KMS-11 (cell line): ENCODE measurements around the gene TCTN2.

Experiments
- H2AFZ ChIP-seq: fragments of 200-600 bp; sonication (generic); 2 replicates; pipeline ENCODE4 v1.6.1; 2016; ENCODE audit warnings: antibody characterized with exemption, mixed run types, low read depth
- H3K27ac ChIP-seq: fragments of 200-600 bp; sonication (generic); 2 replicates; pipeline ENCODE4 v1.6.1; 2016; ENCODE audit warnings: mild to moderate bottlenecking, mixed run types
- H3K27me3 ChIP-seq: fragments of 200-600 bp; sonication (generic); 2 replicates; pipeline ENCODE4 v1.6.1; 2017; ENCODE audit warnings: mild to moderate bottlenecking, low read depth, mixed run types, moderate library complexity; ENCODE audit not compliant: insufficient read depth
- H3K36me3 ChIP-seq: fragments of 200-600 bp; sonication (generic); 2 replicates; pipeline ENCODE4 v1.6.1; 2017; ENCODE audit warnings: mild to moderate bottlenecking, mixed run types; ENCODE audit not compliant: insufficient read depth
- H3K4me1 ChIP-seq: fragments of 200-600 bp; sonication (generic); 2 replicates; pipeline ENCODE4 v1.6.1; 2016; ENCODE audit warnings: mild to moderate bottlenecking, low read depth, mixed run types; ENCODE audit not compliant: poor library complexity, severe bottlenecking
- H3K4me2 ChIP-seq: fragments of 200-600 bp; sonication (generic); 2 replicates; pipeline ENCODE4 v1.7.0; 2016; ENCODE audit warnings: mild to moderate bottlenecking, mixed run types
- H3K4me3 ChIP-seq: fragments of 200-600 bp; sonication (generic); IDR thresholded peaks from 2 replicates; pipeline ENCODE4 v1.6.1; 2017; ENCODE audit warnings: low read depth, low read length, mixed read lengths; ENCODE audit not compliant: insufficient read depth
- H3K79me2 ChIP-seq: fragments of 200-600 bp; sonication (generic); 2 replicates; pipeline ENCODE4 v1.6.1; 2016; ENCODE audit warnings: low read depth, mixed run types; ENCODE audit not compliant: insufficient read depth
- H3K9ac ChIP-seq: fragments of 200-600 bp; sonication (generic); 2 replicates; pipeline ENCODE4 v1.6.1; 2016; ENCODE audit warnings: mild to moderate bottlenecking, mixed run types
- H4K20me1 ChIP-seq: fragments of 200-600 bp; sonication (generic); 2 replicates; pipeline ENCODE4 v1.6.1; 2016; ENCODE audit warnings: mild to moderate bottlenecking, mixed run types; ENCODE audit not compliant: insufficient read depth
- TF ChIP-seq, protein P1 (sequence below): fragments of 200-600 bp; sonication (generic); conservative IDR thresholded peaks from 2 replicates; pipeline ENCODE4 v1.6.1; 2017; ENCODE audit warnings: low read depth, mild to moderate bottlenecking, antibody characterized with exemption, low read length, moderate library complexity, mixed read lengths

Gene TCTN2

DNA sequence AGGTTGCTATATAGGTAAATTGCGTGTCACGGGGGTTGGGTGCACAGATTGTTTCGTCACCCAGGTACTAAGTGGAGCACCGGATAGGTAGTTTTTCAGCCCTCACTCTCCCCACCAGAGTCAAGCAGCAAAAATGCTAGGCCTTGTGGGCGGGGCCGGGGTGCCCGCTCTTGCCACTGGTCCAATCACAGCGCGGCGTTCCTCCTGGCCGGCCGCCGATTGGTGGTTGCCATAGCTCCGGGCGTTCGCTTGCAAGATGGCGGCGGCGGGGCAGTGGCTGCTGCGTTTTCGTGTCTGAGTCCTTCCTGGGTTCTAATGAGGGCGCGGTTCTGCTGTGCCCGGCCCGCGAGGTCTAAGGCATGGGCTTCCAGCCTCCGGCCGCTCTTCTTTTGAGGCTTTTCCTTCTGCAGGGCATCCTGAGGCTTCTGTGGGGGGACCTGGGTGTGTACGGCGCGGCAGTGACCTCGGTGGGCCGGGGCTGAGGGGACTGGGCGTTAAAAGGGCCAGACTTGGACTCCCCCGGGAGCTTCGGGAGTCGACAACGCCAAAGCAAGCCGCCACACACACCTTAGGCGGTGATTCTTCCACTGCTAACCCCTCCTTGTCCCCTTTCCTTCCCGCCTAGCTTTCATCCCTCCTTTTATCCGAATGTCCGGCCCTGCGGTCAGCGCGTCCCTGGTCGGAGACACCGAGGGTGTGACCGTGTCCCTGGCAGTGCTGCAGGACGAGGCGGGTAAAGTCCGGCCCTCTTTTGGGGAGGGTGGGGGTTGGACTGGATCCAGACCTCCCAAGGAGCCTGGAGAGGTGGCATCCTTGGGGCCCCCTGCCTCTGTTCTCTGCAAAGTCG lies at the start of gene TCTN2:
Gene TCTN2 (plus strand): TSS at position 232 of the 847 bp plus-strand sequence. CDS start 128 bp downstream, at position 360.
- TF ChIP-seq, protein P1, sequence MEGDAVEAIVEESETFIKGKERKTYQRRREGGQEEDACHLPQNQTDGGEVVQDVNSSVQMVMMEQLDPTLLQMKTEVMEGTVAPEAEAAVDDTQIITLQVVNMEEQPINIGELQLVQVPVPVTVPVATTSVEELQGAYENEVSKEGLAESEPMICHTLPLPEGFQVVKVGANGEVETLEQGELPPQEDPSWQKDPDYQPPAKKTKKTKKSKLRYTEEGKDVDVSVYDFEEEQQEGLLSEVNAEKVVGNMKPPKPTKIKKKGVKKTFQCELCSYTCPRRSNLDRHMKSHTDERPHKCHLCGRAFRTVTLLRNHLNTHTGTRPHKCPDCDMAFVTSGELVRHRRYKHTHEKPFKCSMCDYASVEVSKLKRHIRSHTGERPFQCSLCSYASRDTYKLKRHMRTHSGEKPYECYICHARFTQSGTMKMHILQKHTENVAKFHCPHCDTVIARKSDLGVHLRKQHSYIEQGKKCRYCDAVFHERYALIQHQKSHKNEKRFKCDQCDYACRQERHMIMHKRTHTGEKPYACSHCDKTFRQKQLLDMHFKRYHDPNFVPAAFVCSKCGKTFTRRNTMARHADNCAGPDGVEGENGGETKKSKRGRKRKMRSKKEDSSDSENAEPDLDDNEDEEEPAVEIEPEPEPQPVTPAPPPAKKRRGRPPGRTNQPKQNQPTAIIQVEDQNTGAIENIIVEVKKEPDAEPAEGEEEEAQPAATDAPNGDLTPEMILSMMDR: no peak
- H3K4me1 ChIP-seq: no peaks in the 10 kb centered on the region
- no peaks in the 10 kb centered on the region for H3K79me2 ChIP-seq
- H3K4me2 ChIP-seq: peak within 1 kb of the TSS; percentile 72
- H4K20me1 ChIP-seq: no peaks in the 10 kb centered on the region
- no peaks in the 10 kb centered on the region for H3K27me3 ChIP-seq
- peak within 1 kb of the TSS; percentile 83 for H2AFZ ChIP-seq
- no peaks in the 10 kb centered on the region for H3K36me3 ChIP-seq
- no peak within 1 kb of the TSS for H3K4me3 ChIP-seq
- H3K27ac ChIP-seq: no peak within 1 kb of the TSS
- H3K9ac ChIP-seq: no peak within 1 kb of the TSS

DNA sequence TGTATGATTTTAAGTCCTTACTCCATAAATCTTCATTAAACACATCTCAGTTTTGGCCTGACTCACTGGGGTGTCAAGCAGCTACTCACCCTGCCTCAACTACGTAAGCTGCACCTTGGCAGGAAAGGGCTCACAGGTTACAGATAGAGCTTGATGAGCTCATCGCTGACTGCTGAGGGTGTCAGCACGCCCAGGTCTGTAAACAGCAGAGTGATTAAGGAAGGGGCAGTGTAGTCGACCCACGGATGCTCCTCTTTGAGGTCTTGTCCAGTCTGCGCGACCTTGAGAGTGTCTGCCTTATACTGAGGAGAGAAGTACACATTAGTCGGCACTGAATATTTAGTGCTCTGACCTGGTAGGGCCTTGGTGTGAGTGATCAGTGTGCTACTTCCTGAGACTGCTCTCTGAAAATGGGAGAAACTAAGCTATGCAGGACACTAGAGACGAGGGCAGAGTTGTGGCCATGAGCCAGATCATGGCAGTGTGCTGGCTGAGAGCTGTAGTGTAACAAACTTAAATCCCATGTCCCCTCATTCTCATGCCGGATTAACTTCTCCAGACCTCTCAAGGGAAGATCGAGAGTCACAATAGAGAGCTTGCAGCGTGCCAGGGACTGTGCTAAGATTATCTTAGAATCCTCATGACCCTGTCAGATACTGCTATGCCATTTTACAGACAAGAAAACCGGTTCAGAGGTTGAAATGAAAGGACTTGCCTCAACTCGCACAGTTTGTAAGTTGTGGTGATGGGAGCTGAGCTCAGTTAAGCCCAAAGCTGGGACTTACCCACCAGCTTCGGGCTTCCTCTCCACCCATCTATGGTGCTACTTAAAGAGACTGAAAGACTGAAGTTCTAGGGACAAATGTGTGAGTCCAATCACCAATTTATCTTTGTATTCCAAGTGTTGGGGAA lies 49.0 kb upstream of the TCTN2 start:
- Histone ChIP-seq H3K4me3 (no peak overlapping the region), H3K27me3 (no peaks in the 10 kb centered on the region), H3K4me1 (no peaks in the 10 kb centered on the region), H4K20me1 (no peaks in the 10 kb centered on the region), H3K4me2 (no peak overlapping the region), H3K27ac (no peak overlapping the region), H3K79me2 (no peaks in the 10 kb centered on the region), H3K9ac (no peak overlapping the region), H2AFZ (no peak overlapping the region), H3K36me3 (no peaks in the 10 kb centered on the region)
- TF ChIP-seq, protein P1: no peak

DNA sequence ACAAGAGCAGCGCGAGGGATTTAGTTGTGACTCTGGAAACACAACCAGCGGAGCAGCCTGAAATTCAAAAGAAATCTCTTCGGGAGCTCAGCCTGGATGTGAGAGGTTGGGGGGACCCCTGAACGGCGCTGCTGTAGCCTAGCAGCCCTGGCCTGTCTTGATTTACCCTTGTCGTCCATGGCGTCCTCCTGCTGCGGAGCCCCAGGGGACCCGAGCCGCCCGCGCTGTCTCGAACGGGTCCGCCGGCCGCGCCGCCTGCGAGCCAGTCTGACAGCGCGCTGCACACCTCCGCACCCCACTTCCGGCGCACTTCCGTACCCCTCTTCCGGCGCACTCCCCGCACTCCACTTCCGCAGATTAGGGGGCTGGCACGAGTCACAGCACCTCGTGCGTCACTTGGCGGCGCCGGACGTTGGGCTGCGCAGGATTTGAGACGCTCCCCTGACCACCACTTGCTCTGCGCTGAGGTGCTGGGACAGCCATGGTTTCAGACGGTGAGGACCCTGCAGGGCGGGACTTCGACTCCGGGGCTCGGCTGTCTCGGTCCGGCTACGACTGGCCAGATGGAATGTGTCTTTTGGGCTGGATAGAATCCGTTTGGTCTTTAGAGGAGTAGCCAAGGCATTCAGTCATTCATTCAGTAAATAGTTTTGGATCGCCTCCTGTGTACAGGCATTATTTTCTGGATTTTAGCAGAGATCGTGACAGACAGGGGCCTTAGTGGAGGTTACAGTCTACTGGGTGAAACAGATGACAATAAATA lies 37.4 kb upstream of the TCTN2 start, which contains the start of the genes EIF2B1 and GTF2H3:
Gene EIF2B1 (minus strand): TSS at position 308 of the 763 bp plus-strand sequence. CDS start 129 bp downstream, at position 179.
Gene GTF2H3 (plus strand): TSS at position 451 of the 763 bp plus-strand sequence. CDS start 31 bp downstream, at position 482.
- peak within 1 kb of the TSS; percentile 68 for H3K4me2 ChIP-seq
- H4K20me1 ChIP-seq: no peaks in the 10 kb centered on the region
- no peak within 1 kb of the TSS for H3K4me3 ChIP-seq
- peaks cover 25% of the 10 kb centered on the region; the same call in 1 of the 2 replicates for H3K79me2 ChIP-seq
- peak within 1 kb of the TSS; percentile 59 for H3K27ac ChIP-seq
- TF ChIP-seq, protein P1: no peak
- no peaks in the 10 kb centered on the region for H3K36me3 ChIP-seq
- peaks cover 4% of the 10 kb centered on the region for H3K4me1 ChIP-seq
- H2AFZ ChIP-seq: peak within 1 kb of the TSS; percentile 69
- peak within 1 kb of the TSS; percentile 86 for H3K9ac ChIP-seq
- H3K27me3 ChIP-seq: no peaks in the 10 kb centered on the region

DNA sequence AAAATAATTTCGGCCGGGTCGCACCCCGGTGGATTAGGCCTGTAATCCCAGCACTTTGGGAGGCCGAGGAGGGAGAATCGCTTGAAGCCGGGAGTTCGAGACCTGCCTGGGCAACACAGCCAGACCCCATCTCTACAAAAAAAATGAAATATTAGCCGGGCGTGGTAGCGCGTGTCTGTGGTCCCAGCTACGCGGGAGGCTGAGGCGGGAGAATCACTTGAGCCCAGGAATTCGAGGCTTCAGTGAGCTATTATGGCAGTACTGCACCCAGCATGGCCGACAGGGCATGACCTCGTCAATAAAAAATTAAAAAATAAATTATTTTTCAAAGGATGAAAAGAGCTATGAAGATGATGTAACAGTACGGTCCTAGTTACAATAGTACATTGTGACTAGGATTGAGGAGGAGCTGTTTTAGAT lies 36.8 kb upstream of the TCTN2 start:
- peak overlapping the region; percentile 86 for H3K9ac ChIP-seq
- peak overlapping the region; percentile 59 for H3K27ac ChIP-seq
- no peaks in the 10 kb centered on the region for H3K27me3 ChIP-seq
- peak overlapping the region; percentile 52 for H3K4me2 ChIP-seq
- TF ChIP-seq, protein P1: no peak
- H2AFZ ChIP-seq: peak overlapping the region; percentile 61
- peaks cover 25% of the 10 kb centered on the region; the same call in 1 of the 2 replicates for H3K79me2 ChIP-seq
- no peaks in the 10 kb centered on the region for H4K20me1 ChIP-seq
- no peak overlapping the region for H3K4me3 ChIP-seq
- peaks cover 4% of the 10 kb centered on the region for H3K4me1 ChIP-seq
- H3K36me3 ChIP-seq: no peaks in the 10 kb centered on the region
